Heart left ventricle (tissue), 16 donors: ENCODE measurements around the gene SLC39A5. TPM values are rescaled to one million over a fixed set of nuclear protein-coding genes. Genes with fewer than 3 reads are reported as not detected.
"Not testable (repeated sequence)": the region's sequence is repeated elsewhere in the genome, so short reads cannot be mapped to it uniquely, and the experiment has no call there.

Source experiments
- ATAC-seq, 4 donors: fragments of 200-7000 bp; cut with Tn5 transposase; one replicate each; pipeline ENCODE4 v1.9.1; 2020 to 2022; ENCODE audit warnings: moderate library complexity in 4 of 4, mild to moderate bottlenecking in 3 of 4, moderate number of reproducible peaks in 1 of 4
- DNase-seq, 5 donors: peaks; one replicate each; pipeline ENCODE4 v3.0.0-alpha.2; 2020
- H3K27ac ChIP-seq, 12 donors: fragments of 200-600 bp; sonication (generic) in 4 of 12; one replicate each; pipeline versions ENCODE4 v1.5.0 to v1.8.0; 2016 to 2022; ENCODE audit warnings: mild to moderate bottlenecking in 2 of 12
- H3K27me3 ChIP-seq, 9 donors: fragments of 200-600 bp; sonication (generic) in 2 of 9; one replicate each; pipeline versions ENCODE4 v1.5.1 to v1.8.0; 2016 to 2022; ENCODE audit warnings: mild to moderate bottlenecking in 3 of 9
- H3K36me3 ChIP-seq, 9 donors: fragments of 200-600 bp; sonication (generic) in 2 of 9; one replicate each; pipeline versions ENCODE4 v1.5.0 to v1.8.0; 2018 to 2022; ENCODE audit warnings: mild to moderate bottlenecking in 2 of 9
- H3K4me1 ChIP-seq, 12 donors: fragments of 200-600 bp; sonication (generic) in 4 of 12; one replicate each; pipeline versions ENCODE4 v1.5.0 to v1.8.0; 2016 to 2022; ENCODE audit warnings: mild to moderate bottlenecking in 3 of 12
- H3K4me3 ChIP-seq, 12 donors: fragments of 200-600 bp; sonication (generic) in 4 of 12; one replicate each; pipeline versions ENCODE4 v1.5.0 to v1.8.0; 2017 to 2022; ENCODE audit warnings: mild to moderate bottlenecking in 9 of 12, moderate library complexity in 4 of 12
- H3K9me3 ChIP-seq, 12 donors: fragments of 200-600 bp; sonication (generic) in 4 of 12; one replicate each; pipeline versions ENCODE4 v1.5.0 to v1.8.0; 2016 to 2022; ENCODE audit warnings: mild to moderate bottlenecking in 1 of 12
- POLR2A ChIP-seq, 2 donors: fragments of 450-650 bp; IDR thresholded peaks; one replicate each; pipeline ENCODE4 v1.6.1; 2017; ENCODE audit warnings: antibody characterized with exemption in 2 of 2, mild to moderate bottlenecking in 2 of 2, moderate library complexity in 2 of 2
- WGBS, 4 donors: extraction: QIAGEN DNeasy Blood & Tissue Kit in 2 of 4; methylation state at CpG; one replicate each; pipeline versions ENCODE4 v1.1.5 to v1.1.7; 2013 to 2018; 5-methylcytosine and 5-hydroxymethylcytosine counted together
- intact Hi-C, 10 donors: fragments of 100-400 bp; cut with DNase I; formaldehyde crosslinking; loops; one replicate each; pipeline versions ENCODE4 v1.11.1 to v1.14.2; 2022
- polyA plus RNA-seq, 2 donors: library from polyadenylated mRNA; stranded (reverse); fragments of 200-250 nt; gene quantifications; one replicate each; pipeline ENCODE4 v1.2.3, GENCODE V29; 2013
- total RNA-seq, 9 donors: library from RNA; depleted of rRNA in 2 of 9; stranded (reverse); fragments of >200 nt in 2 of 9; fragmentation: NEBNext Ultra II Directional in 3 of 9; extraction: Animal tissue kit (Norgen Biotek cat#: 25700) in 3 of 9; gene quantifications; one replicate each; pipeline versions ENCODE4 v1.1.0 to v1.2.4, GENCODE V29; 2016 to 2023
- TF ChIP-seq, protein P1 (sequence below), 12 donors: fragments of 200-600 bp; sonication (generic) in 4 of 12; IDR thresholded peaks; one replicate each; pipeline versions ENCODE4 v1.5.0 to v1.8.0; 2018 to 2022; ENCODE audit warnings: antibody characterized with exemption in 12 of 12, mild to moderate bottlenecking in 5 of 12
- donor health status: ischemic (EF 13 %, LVEDD 7.1; RV severe dilation, severe dysfunction).
- donor health status: healthy with polysubstance abuse.
- donor health status: DM: no; HTN: yes; CAD: no.
- donor health status: DM: no; HTN: no; CAD: no.
- donor health status: ischemic (EF 25% LVEDD 6.9; RV normal size, moderate dysfunction).
- donor health status: ischemic (EF 25% LVEDD 5.7; RV mildly dilated, moderate dysfunction).
- donor health status: healthy.
- donor health status: DM: yes; HTN: yes; CAD: no.
- donor health status: ischemic (EF 35%, LVEDD 5.7; RV mildly dilated, moderate dysfunction).
- donor health status: nonischemic (EF 11% LVEDD 7.7; RV severe dilation, severe dysfunction).
- donor health status: DM: yes; HTN: yes; CAD: no.
- donor health status: PGD.
- donor health status: ischemic (EF 29% LVEDD 5.4; RV normal size, mild dysfunction).
- donor health status: nonischemic (EF 23%, LVEDD 6.1; RV moderate dilation, normal function).

SLC39A5 gene
- total and polyA plus RNA-seq, 11 donors = 0.12 TPM; not detected in 10

DNA sequence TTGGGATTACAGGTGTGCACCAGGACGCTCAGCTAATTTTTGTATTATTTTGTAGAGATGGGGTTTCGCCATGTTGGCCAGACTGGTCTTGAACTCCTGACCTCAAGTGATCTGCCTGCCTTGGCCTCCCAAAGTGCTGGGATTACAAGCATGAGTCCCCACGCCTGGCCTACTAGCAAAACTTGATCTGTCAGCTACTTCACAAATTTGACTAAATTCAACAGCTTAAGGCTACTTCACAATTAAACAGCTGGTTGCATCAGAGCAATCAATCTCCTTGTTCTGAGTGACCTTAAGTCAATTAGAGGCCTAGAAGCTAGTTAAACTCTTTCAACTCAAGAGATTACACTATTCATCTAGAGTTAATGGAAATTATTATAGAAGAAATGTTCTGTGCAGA is 49.1 kb downstream of the SLC39A5 start:
- no peaks in the 10 kb centered on the region for H3K27me3 ChIP-seq
- intact Hi-C loops = no loop called here
- WGBS, 4 donors = 97 to 100% (median 97%) methylated on average over 3 of the region's 3 CpGs
- no peak overlapping the region for H3K4me3 ChIP-seq
- no peak overlapping the region for H3K27ac ChIP-seq
- no peaks in the 10 kb centered on the region for H3K9me3 ChIP-seq
- H3K36me3 ChIP-seq = peaks cover 7 to 100% (median 99%) of the 10 kb centered on the region in 9 donors
- no peak for TF ChIP-seq POLR2A (IDR thresholded peaks at IDR 0.05)
- TF ChIP-seq, protein P1, sequence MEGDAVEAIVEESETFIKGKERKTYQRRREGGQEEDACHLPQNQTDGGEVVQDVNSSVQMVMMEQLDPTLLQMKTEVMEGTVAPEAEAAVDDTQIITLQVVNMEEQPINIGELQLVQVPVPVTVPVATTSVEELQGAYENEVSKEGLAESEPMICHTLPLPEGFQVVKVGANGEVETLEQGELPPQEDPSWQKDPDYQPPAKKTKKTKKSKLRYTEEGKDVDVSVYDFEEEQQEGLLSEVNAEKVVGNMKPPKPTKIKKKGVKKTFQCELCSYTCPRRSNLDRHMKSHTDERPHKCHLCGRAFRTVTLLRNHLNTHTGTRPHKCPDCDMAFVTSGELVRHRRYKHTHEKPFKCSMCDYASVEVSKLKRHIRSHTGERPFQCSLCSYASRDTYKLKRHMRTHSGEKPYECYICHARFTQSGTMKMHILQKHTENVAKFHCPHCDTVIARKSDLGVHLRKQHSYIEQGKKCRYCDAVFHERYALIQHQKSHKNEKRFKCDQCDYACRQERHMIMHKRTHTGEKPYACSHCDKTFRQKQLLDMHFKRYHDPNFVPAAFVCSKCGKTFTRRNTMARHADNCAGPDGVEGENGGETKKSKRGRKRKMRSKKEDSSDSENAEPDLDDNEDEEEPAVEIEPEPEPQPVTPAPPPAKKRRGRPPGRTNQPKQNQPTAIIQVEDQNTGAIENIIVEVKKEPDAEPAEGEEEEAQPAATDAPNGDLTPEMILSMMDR (IDR thresholded peaks at IDR 0.05) = no peak
- DNase-seq (no peak), ATAC-seq (no peak)
- no peaks in the 10 kb centered on the region for H3K4me1 ChIP-seq

DNA sequence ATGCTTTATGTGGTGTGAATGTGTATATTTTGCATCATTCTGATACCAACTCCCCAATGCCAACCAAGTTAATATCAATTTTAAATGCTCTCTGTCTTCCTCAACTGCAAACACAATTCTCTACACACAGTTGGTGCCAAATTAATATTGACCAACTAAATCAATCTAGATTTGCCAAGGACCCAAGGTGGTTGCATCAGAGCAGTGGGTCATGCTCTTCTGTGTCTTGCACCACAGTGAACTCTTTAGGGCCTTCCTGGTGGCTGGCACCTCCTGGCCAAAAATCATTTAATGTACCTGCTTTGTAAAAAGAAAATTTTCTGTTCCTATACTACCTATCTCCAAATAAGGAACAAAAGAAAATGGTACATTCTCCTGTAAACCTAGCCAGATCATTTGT is 51.0 kb downstream of the SLC39A5 start:
- H3K27me3 ChIP-seq = no peaks in the 10 kb centered on the region
- no peaks in the 10 kb centered on the region for H3K9me3 ChIP-seq
- peaks cover 0 to 100% (median 97%) of the 10 kb centered on the region in 9 donors for H3K36me3 ChIP-seq
- intact Hi-C loops = no loop called here
- no peak overlapping the region for H3K27ac ChIP-seq
- H3K4me3 ChIP-seq = no peak overlapping the region
- H3K4me1 ChIP-seq = peaks cover 0 to 5% (median 2%) of the 10 kb centered on the region in 12 donors
- no peak for ATAC-seq
- no peak for TF ChIP-seq POLR2A (IDR thresholded peaks at IDR 0.05)
- TF ChIP-seq, protein P1 (IDR thresholded peaks at IDR 0.05) = no peak
- DNase-seq = no peak

DNA sequence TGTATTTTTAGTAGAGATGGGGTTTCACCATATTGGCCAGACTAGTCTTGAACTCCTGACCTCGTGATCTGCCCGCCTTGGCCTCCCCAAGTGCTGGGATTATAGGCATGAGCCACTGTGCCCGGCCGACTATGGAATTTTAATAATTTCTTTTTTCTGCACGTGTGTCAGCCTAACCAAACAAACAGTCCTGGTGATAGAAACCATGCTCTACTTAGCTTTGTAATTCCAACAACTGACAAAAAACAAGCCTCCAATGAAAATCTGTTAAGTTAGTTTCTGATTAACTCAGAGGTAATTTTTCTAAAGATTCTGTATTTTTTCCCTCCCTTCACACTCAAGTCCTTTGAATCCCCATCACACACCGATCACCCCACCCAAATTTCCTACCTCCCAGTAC is 52.2 kb downstream of the SLC39A5 start:
- Histone ChIP-seq H3K4me3 (no peak overlapping the region), H3K9me3 (no peaks in the 10 kb centered on the region), H3K36me3 (peaks cover 0 to 100% (median 94%) of the 10 kb centered on the region in 9 donors), H3K27ac (no peak overlapping the region), H3K4me1 (peaks cover 6 to 16% (median 13%) of the 10 kb centered on the region in 12 donors), H3K27me3 (no peaks in the 10 kb centered on the region)
- no peak for DNase-seq
- WGBS, 4 donors = 87 to 92% (median 89%) methylated on average over 6 of the region's 6 CpGs
- no peak for ATAC-seq
- TF ChIP-seq, protein P1 (IDR thresholded peaks at IDR 0.05) = no peak
- no peak for TF ChIP-seq POLR2A (IDR thresholded peaks at IDR 0.05)
- intact Hi-C loops = no loop called here

DNA sequence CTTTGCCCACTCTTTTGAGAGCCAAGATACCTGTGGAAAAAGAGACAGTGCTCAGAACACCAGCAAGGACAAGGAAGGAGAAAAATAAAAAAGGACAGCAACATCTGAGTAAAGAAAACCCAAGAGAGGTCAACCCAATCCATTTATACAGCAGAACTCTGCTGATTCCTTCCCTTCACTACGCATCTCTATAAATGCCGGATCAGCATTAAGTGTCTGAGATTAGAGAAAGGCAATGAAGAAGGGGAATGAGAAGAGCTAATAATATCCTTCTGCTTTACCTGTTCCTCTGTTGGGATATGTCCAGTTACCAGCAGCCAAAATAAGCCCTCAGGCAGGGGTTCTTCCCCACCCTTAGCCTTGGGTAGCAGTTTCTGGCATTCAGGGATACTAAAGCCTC is 52.7 kb downstream of the SLC39A5 start:
- H3K4me1 ChIP-seq = peaks cover 7 to 19% (median 15%) of the 10 kb centered on the region in 12 donors
- no peaks in the 10 kb centered on the region for H3K27me3 ChIP-seq
- no peak overlapping the region for H3K27ac ChIP-seq
- WGBS, 4 donors = 85 to 91% (median 88%) methylated on average over 2 of the region's 2 CpGs
- ATAC-seq (no peak), DNase-seq (no peak)
- H3K4me3 ChIP-seq = no peak overlapping the region
- TF ChIP-seq, protein P1 (IDR thresholded peaks at IDR 0.05) = no peak
- TF ChIP-seq POLR2A (IDR thresholded peaks at IDR 0.05) = no peak
- no peaks in the 10 kb centered on the region for H3K9me3 ChIP-seq
- intact Hi-C loops = no loop called here
- peaks cover 0 to 97% (median 90%) of the 10 kb centered on the region in 9 donors for H3K36me3 ChIP-seq

GRCh38 chr12:56284263-56284662 is 54.4 kb downstream of the SLC39A5 start:
- H3K27ac ChIP-seq, intact Hi-C loops, H3K4me3 ChIP-seq, ATAC-seq, DNase-seq, H3K27me3 ChIP-seq, H3K9me3 ChIP-seq: not testable (repeated sequence)
- 85 to 90% (median 88%) methylated on average over 5 of the region's 5 CpGs for WGBS, 4 donors
- H3K36me3 ChIP-seq = peaks cover 0 to 96% (median 73%) of the 10 kb centered on the region in 9 donors
- H3K4me1 ChIP-seq = peaks cover 7 to 29% (median 16%) of the 10 kb centered on the region in 12 donors
